ENCODE results near the gene PAQR4.

PAQR4 gene

DNA sequence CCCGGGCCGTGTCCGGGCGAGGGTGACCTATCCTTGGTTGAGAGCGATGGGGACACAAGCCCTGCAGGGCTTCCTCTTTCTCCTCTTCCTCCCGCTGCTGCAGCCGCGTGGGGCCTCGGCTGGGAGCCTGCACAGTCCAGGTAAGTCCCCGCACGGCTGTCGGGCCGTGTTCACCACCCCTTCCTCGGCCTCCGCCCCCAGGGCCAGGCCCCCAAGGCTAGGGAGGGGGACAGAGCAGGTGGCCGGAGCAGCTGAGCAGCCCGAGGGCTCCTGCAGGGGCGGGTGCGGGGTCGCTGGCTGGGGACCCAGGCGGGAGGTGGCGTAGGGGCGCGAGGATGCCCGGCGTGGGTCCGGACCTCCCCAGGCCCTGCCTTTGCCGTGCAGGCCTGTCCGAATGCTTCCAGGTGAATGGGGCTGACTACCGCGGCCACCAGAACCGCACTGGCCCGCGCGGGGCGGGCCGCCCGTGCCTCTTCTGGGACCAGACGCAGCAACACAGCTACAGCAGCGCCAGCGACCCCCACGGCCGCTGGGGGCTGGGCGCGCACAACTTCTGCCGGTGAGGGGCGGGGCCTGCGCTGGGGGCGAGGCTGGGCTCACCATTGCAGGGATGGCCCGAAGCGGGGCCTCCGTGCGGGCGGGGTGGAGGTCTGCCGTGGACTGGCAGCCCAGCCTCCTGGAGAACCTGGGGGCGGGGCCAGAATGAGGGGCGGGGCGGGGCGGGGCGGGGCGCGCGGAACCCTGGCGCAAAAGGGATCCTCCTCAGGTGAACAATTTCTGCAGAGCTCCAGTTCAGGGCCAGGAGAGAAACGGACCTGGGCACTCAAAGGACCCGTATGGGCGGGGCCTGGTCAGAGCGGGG lies 4.4 kb upstream of the PAQR4 start:
- DNase-seq (ENCODE audit: low read depth in 2 of 2), result no peak

DNA sequence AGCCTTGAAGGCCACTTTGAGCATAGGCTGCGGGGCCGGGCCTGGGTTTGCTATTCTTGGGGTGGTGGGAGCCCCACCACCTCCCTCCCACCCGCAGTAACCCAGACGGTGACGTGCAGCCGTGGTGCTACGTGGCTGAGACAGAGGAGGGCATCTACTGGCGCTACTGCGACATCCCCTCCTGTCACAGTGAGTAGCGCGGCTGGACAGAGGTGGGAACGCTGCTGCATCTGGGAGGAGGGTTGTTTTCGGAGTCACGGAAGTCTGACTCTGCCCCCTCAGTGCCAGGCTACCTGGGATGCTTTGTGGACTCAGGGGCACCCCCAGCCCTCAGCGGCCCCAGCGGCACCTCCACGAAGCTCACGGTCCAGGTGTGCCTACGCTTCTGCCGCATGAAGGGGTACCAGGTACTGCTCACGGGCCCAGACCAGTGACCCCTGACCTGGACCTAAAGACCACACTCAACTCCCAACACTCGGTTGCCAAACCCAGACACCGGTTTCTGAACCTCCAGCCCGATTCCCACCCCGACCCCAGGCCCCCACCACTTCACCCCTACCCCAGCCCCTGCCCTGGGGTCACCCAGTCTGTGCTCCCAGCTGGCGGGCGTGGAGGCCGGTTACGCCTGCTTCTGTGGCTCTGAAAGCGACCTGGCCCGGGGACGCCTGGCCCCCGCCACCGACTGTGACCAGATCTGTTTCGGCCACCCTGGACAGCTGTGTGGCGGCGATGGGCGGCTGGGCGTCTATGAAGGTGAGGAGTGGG lies 2.9 kb upstream of the PAQR4 start:
- DNase-seq (ENCODE audit: low read depth in 2 of 2), result no peak

- DNase-seq (ENCODE audit: low read depth in 2 of 2), result no peak
Measured at GRCh38 chr16:2966808-2967191, 2.3 kb upstream of the PAQR4 start.

- DNase-seq (ENCODE audit: low read depth in 2 of 2), result no peak
Measured at GRCh38 chr16:2967211-2967631, 1.9 kb upstream of the PAQR4 start.

DNA sequence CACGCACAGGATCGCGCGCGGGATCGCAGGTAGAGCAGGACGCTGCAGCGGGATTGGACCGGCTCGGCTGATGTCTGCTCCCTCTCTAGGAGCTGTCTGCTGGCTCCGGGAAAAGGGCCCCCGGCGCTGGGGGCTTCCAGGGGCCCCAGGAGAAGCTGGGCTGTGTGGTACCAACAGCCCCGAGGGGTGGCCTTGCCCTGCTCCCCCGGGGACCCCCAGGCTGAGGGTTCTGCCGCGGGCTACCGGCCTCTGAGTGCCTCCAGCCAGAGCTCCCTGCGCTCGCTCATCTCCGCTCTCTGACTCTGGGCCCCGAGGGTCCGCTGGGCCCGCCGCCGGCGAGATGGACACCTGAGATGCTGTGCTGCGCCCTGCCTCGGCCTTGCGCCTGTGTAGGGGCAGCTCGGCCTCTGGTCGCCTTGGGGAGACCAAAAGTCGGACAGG lies 1.4 kb upstream of the PAQR4 start:
- DNase-seq (ENCODE audit: low read depth in 2 of 2), result no peak

GRCh38 chr16:2968368-2968737 lies 795 bp upstream of the PAQR4 start:
- DNase-seq (ENCODE audit: low read depth in 2 of 2), result no peak

GRCh38 chr16:2969545-2970521 lies 685 bp downstream of the PAQR4 start:
- DNase-seq (ENCODE audit: low read depth in 2 of 2), result no peak

DNA sequence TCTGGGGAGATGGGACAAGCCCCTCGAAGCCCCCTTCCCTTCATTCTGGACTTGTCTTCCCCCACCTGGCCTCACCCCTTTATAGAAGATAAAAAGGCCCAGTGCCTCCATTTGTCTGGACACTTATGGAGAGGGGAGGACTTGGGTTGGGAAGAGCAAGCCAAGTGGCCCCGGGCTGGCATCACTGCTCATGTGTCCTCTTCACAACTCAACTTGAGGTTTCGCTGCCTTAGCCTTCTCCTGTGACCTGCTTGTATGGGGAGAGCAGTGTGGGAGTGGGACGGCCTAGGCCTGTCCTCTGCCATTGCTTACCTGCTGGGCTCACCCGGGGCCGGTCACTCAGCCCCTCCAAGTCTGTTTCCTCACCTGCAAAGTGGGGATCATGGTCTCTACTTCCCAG lies 1.4 kb downstream of the PAQR4 start:
- DNase-seq (ENCODE audit: low read depth in 2 of 2), result no peak

- no peak for DNase-seq (ENCODE audit: low read depth in 2 of 2)
Measured at GRCh38 chr16:2971134-2971984, 2.2 kb downstream of the PAQR4 start.

GRCh38 chr16:2971985-2972784 lies 3.0 kb downstream of the PAQR4 start:
- DNase-seq (ENCODE audit: low read depth in 2 of 2), result no peak

GRCh38 chr16:2973093-2973492 lies 3.9 kb downstream of the PAQR4 start:
- no peak for DNase-seq (ENCODE audit: low read depth in 2 of 2)

- no peak for DNase-seq (ENCODE audit: low read depth in 2 of 2)
Measured at GRCh38 chr16:2973605-2974318, 4.6 kb downstream of the PAQR4 start.

GRCh38 chr16:2974319-2975056 lies 5.3 kb downstream of the PAQR4 start:
- DNase-seq (ENCODE audit: low read depth in 2 of 2), result no peak

GRCh38 chr16:2975161-2975795 lies 6.1 kb downstream of the PAQR4 start:
- no peak for DNase-seq (ENCODE audit: low read depth in 2 of 2)

DNA sequence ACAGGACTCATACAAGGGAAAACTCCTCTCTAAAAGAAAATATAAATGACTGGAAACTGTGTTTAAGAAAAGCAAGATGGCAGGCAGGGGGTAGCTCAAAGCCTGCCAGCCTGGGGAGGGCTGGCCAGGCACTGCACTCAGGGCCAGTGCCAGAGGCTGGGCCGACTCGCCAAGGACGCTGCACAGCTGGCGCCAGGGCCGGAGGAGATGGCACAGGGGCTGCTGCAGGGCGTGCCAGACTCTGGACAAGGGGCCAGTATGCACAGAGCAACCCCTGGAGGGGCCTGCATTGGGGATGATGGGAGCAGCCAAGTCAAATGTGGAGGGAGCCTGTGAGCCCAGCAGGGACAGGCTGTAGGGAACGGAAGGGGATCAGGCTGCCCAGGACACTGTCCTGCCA lies 7.1 kb downstream of the PAQR4 start:
- DNase-seq (ENCODE audit: low read depth in 2 of 2), result no peak

DNA sequence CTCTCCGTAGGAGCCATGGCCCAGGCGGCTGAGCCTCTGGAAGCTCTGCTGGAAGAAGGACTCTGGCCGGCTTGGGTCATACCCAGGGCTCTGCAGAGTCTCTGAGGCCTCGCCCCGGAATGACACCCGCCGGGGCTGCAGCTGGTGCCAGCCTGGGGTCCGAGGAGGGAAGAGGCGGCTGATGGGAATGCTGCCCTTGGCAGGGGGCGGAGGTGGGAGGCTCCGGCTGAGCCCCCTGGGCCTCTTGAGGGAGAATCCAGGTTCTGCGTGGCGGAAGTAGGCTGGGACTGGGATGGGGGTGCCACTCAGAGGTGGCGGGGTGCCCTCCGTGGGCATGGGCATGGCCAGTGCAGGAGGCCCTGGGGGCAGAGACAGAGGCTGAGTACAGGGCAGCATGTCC lies 7.5 kb downstream of the PAQR4 start:
- DNase-seq (ENCODE audit: low read depth in 2 of 2), result no peak

- no peak for DNase-seq (ENCODE audit: low read depth in 2 of 2)
Measured at GRCh38 chr16:2977440-2977839, 8.3 kb downstream of the PAQR4 start.

DNA sequence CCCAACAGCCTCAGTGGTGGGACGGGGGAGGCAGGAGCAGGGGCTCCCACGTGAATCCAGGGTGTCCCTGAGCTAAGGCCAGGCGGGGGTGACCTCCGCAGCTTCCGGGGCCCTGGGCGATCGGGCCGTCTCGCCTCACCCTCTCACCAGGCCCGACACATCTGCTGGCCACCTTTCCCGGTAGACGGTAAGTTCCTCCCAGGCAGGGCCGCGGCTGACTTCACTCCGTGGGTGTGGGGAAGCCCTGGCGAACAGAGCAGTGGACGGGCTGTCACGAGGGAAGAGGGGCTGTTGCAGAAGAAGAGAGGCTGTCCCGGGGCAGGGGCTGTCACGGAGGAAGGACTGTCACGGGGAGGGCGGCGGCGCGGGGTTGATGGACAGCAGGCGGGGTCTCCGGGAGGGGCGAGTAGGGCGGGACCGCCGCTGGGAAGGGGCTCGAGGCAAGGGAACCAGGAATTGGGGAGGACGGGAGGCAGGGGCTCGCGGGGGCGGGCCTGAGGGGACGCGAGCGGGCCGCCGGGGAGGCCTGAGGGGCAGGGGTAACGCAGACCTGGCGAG lies 10.6 kb downstream of the PAQR4 start:
- DNase-seq (ENCODE audit: low read depth in 2 of 2), result no peak
